ENCODE results near the gene CHD6.
A peak's percentile ranks its signal among the peaks of the same experiment; 100 is the strongest.

Gene CHD6

GRCh38 chr20:41533537-41534136 lies 84.5 kb downstream of the CHD6 start:
- DNase-seq: no peak
- TF ChIP-seq GATA1 (IDR thresholded peaks at IDR 0.05; ENCODE audit: low read depth, low read length) (no peak), POLR2A (IDR thresholded peaks at IDR 0.05; ENCODE audit: low read length) (no peak)

GRCh38 chr20:41532935-41533334 lies 85.2 kb downstream of the CHD6 start:
- no peak for TF ChIP-seq POLR2A (IDR thresholded peaks at IDR 0.05; ENCODE audit: low read length)
- TF ChIP-seq GATA1 (IDR thresholded peaks at IDR 0.05; ENCODE audit: low read depth, low read length): no peak
- no peak for DNase-seq

GRCh38 chr20:41531518-41532275 lies 86.5 kb downstream of the CHD6 start:
- DNase-seq: no peak
- TF ChIP-seq POLR2A (IDR thresholded peaks at IDR 0.05; ENCODE audit: low read length) (no peak), GATA1 (IDR thresholded peaks at IDR 0.05; ENCODE audit: low read depth, low read length) (no peak)

GRCh38 chr20:41530923-41531322 lies 87.3 kb downstream of the CHD6 start:
- TF ChIP-seq GATA1 (IDR thresholded peaks at IDR 0.05; ENCODE audit: low read depth, low read length) (no peak), POLR2A (IDR thresholded peaks at IDR 0.05; ENCODE audit: low read length) (no peak)
- DNase-seq: no peak

GRCh38 chr20:41526327-41526726 lies 91.8 kb downstream of the CHD6 start:
- TF ChIP-seq POLR2A (IDR thresholded peaks at IDR 0.05; ENCODE audit: low read length) (no peak), GATA1 (IDR thresholded peaks at IDR 0.05; ENCODE audit: low read depth, low read length) (no peak)
- DNase-seq: no peak

- DNase-seq: no peak
- TF ChIP-seq GATA1 (IDR thresholded peaks at IDR 0.05; ENCODE audit: low read depth, low read length) (no peak), POLR2A (IDR thresholded peaks at IDR 0.05; ENCODE audit: low read length) (no peak)
Measured at GRCh38 chr20:41524980-41525613, 93.1 kb downstream of the CHD6 start.

GRCh38 chr20:41523857-41524256 lies 94.3 kb downstream of the CHD6 start:
- TF ChIP-seq GATA1 (IDR thresholded peaks at IDR 0.05; ENCODE audit: low read depth, low read length) (no peak), POLR2A (IDR thresholded peaks at IDR 0.05; ENCODE audit: low read length) (no peak)
- DNase-seq: no peak

- TF ChIP-seq GATA1 (IDR thresholded peaks at IDR 0.05; ENCODE audit: low read depth, low read length): no peak
- no peak for TF ChIP-seq POLR2A (IDR thresholded peaks at IDR 0.05; ENCODE audit: low read length)
- no peak for DNase-seq
Measured at GRCh38 chr20:41513829-41514228, 104.3 kb downstream of the CHD6 start.

GRCh38 chr20:41512624-41513023 lies 105.6 kb downstream of the CHD6 start:
- DNase-seq: no peak

GRCh38 chr20:41510847-41511450 lies 107.2 kb downstream of the CHD6 start:
- TF ChIP-seq POLR2A (IDR thresholded peaks at IDR 0.05; ENCODE audit: low read length) (no peak), GATA1 (IDR thresholded peaks at IDR 0.05; ENCODE audit: low read depth, low read length) (no peak)

More at GRCh38 chr20:41512624-41513023, 105.6 kb downstream of the CHD6 start:
- no peak for TF ChIP-seq GATA1 (IDR thresholded peaks at IDR 0.05; ENCODE audit: low read depth, low read length)
- no peak for TF ChIP-seq POLR2A (IDR thresholded peaks at IDR 0.05; ENCODE audit: low read length)

GRCh38 chr20:41510224-41510623 lies 108.0 kb downstream of the CHD6 start:
- TF ChIP-seq POLR2A (IDR thresholded peaks at IDR 0.05; ENCODE audit: low read length): no peak
- no peak for TF ChIP-seq GATA1 (IDR thresholded peaks at IDR 0.05; ENCODE audit: low read depth, low read length)
- DNase-seq: no peak

More at GRCh38 chr20:41510847-41511450, 107.2 kb downstream of the CHD6 start:
- DNase-seq: peak; percentile 29 to 46

GRCh38 chr20:41509316-41510200 lies 108.6 kb downstream of the CHD6 start:
- TF ChIP-seq GATA1 (IDR thresholded peaks at IDR 0.05; ENCODE audit: low read depth, low read length) (no peak), POLR2A (IDR thresholded peaks at IDR 0.05; ENCODE audit: low read length) (no peak)
- DNase-seq: no peak

- TF ChIP-seq POLR2A (IDR thresholded peaks at IDR 0.05; ENCODE audit: low read length): no peak
- no peak for TF ChIP-seq GATA1 (IDR thresholded peaks at IDR 0.05; ENCODE audit: low read depth, low read length)
- no peak for DNase-seq
Measured at GRCh38 chr20:41508335-41508734, 109.8 kb downstream of the CHD6 start.

Measured in erythroblast (primary cell).